Femur (tissue), 1 donor: ENCODE data around the gene TRHDE.
"Not testable (repeated sequence)": the region's sequence is repeated elsewhere in the genome, so short reads cannot be mapped to it uniquely, and the experiment has no call there.

ENCODE experiments used
- DNase-seq: peaks from one replicate; pipeline ENCODE4 v3.0.0-alpha.2; 2017

TRHDE gene

DNA sequence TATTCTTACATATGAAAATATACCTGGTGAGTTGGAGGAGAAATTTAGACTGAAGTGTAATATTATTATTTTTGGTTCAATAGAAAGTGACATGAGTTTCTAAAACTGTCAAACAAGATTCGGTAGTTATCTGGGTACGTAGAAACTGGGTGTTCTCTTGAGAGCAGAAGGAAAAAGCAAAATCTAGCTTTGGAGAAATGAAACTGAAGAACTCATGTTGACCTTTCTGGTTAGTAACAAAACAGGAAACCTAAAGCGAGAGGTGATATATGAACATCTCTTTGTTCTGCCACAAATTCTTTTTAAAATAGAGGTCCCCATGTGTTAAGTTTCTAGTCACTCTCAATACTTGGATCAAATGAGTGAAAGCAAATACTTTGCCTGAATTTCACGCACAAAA lies 401.7 kb downstream of the TRHDE start:
- DNase-seq: no peak

DNA sequence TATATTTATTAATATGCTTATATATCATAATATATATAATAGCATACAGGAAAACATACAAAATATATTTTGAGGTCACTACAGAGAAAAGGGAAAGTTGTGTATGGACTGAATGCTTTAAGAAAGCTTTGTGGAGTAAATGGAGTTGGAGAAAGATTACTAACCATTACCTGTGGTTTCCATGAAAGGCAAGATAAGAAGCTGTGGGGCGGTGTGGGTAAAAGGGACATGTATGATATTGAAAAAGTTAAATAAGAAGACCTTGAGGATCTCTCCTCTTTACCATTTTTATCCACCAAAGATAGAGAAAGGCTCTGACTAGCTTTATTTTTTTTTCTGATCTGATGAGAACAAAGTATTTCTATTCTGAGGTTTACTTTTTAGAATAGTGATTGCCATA lies 404.4 kb downstream of the TRHDE start:
- DNase-seq: no peak

DNA sequence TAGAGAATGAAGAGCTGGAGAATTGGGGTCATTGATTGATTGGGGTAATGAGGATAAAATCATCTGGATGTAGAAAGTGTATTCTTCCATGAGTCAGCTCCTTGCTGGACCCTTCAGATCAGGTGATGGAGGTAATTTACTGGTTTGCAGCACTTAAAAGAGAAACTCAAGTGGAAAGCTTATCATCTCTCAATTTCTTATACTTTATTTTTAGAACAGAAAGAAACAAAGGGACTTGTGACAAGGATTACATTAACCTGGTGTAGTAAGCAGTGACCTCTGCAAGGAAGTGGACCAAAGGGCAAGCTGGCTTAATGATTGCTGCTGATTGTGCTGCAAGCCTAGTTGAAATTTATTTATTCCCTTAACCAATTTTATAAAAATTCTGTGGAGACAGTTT lies 405.0 kb downstream of the TRHDE start:
- DNase-seq: no peak

DNA sequence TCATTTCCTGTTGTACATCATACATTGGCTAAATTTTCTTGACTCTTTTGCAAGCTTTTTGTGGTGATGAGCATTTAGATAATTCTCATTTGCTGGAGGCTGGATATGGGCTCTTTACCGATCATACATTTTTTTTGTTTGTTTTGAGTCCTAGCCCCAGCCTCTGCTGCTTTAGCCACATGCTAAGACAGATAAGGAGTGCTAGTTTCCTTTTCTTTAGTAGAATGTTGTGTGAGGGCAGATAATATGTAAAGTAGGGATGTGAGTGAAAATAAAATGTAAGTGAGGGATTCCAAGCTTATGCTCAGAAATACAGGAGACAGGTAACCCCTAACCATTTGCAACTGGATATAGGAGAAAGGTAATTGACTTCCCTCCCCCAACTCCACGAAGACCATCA lies 405.7 kb downstream of the TRHDE start:
- no peak for DNase-seq

DNA sequence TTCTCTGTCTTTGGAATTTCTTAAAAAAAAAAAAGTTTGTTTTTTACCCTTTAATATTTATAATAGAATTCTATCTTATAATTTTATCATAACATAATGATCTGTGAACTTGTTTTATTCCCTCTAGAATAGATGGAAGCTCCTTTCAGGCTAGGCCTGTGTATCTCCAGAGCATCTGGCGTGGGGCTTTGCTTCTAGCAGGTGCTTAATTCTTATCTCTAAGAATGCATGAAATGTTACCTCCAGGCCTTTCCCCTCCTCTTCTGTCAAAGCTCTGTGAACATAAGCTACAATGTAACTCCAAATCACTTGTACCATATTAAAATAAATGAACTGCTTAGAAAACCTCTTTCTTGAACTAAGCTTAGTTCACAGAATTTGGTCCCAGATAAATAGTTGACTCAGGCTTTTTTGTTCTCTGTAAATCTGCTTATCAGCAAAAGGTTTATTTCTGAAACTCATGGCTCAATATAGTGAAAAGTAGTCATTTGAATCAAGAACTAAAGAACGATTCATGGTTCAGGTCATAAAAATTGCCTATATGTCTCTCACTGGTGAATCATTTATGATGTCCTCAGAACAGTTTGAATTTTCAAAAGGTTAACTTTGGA lies 407.1 kb downstream of the TRHDE start:
- DNase-seq: no peak

DNA sequence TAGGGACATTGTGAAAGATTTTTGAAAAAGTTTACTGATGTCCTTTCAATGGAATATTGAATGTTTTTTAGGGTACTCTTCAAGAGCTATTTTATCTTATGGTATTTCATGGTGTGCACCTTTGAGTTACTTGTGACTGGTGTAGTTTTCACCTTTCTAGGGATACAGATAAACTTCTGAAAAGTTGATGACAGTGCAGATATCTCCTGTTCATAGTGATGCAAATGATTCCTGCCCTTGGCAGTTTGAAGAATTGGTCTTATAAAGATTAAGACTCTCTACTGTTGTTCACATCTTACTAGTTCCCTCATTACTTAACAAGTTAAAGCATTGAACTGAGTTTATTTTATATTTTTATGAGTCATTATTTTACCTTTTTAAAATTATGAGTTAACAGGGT lies 408.9 kb downstream of the TRHDE start:
- DNase-seq: no peak

DNA sequence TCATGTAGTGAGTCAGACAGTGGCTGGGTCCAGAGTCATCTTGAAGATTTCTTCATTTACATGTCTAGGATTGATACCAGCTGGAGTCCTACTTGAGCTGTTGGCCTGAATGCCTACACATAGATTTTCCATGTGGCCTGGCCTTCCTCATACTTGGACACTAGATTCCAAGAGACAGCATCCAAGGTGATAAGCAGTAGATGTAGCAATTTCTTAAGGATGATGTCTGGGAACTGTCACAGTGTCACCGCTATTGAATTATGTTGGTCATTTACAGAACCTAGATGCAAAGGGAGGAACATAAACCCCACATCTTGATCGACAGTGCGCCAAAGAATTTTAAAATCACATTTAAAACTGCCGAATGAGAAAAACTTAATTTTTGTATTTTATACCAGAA lies 412.3 kb downstream of the TRHDE start:
- no peak for DNase-seq

DNA sequence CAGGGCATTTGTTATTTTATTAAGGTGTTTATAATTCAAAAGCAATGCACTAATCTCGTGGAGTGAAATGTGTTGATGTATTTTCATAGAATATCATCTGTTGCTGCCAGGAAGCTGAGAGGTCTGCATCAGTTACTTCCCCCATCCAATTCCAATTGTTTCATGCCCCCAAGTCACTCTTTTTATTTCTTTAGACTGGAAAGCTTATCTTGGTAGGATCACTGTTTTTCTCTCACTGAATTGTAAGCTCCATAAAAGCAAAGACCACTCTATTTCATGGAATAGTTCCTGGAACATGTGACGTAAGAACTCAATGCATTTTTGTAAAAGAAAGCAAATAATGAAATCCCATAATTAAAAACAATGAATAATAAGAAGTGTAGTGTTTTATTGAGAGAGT lies 420.2 kb downstream of the TRHDE start:
- DNase-seq: no peak

DNA sequence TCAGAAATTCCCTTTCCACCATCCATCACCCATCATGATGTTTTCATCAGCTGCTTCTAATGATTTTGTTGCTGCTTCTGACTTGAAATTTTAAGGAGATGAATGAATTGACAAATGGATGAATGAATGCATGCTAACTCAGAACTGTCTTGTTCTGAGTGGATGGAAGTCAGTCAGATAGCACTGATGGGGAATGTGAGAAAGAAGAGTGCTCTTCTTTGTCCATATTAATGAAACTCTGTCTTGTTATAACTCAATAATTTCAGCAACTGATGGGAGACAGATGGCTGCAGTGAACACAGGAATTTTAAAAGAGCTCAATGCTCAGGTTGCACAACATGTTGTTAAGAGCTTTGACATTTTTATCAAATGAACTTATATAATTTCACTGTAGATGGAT lies 422.0 kb downstream of the TRHDE start:
- no peak for DNase-seq

DNA sequence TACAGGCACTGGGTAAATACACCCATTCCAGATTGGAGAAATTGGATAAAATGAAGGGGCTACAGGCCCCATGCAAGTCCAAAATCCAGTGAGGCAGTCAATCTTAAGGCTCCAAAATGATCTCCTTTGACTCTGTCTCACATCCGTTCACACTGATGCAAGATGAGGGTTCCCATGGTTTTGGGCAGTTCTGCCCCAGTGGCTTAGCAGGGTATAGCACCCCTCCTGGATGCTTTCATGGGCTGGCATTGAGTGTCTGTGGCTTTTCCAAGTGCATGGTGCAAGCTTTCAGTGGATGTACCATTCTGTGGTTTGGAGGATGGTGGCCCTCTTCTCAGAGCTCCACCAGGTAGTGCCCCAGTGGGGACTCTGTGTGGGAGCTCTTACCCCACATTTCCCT lies 427.2 kb downstream of the TRHDE start:
- no peak for DNase-seq

DNA sequence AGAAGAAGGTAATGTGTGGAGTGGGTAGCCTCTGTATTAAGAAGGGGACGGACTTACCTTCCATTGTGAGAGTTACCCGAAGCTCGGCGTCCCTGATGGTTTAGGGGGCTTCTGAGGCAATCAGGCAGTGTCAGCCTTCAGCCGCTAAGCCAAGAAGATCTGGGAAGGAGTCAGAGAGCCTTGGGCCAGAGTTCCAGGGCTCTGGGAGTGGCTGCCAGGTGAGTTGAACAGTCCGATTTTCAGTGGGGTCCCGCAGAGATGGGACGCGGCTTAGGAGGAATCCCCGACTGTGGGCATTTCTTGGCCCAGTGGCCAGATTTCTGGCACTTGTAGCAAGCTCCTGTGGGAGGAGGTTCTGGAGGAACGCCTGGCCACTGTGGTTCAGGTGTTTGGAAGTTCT lies 439.9 kb downstream of the TRHDE start:
- not testable (repeated sequence) for DNase-seq

DNA sequence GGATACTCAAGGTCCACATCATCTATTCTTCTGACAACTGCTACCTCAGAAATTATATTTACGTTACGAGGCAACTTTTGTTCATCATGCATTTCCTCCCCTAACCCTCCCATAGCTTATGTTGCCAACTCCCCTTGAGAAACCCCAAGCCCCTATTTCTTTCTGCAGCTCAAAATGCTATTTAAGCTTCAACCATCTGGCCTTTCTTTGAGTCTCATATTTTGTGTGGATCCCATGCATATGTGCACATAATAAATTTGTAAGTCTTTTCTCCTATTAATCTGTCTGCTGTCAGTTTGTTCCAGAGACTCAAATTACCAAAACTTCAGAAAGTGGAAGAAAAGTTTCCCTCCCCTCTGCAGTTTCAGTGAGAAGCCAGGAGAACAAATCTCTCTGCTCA lies 444.1 kb downstream of the TRHDE start:
- no peak for DNase-seq

DNA sequence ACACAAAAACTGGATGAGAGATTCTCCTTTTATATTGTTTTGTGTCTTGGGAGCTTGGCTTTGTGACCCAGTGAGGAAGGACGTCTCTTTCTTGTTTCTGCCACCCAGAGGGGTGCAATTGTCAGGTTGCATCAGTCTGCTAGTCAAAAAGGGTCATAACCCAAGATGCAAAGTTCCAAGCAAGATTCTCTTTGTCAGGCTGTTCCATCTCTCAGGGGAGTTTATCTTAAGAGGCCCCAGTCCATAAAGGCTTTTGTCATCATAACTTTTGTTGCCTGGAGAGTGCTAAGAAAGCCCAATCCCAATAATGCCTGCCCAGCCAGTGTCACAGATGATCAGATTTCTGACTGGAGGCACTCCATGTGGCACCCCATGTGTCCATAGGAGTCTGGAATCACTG lies 444.9 kb downstream of the TRHDE start:
- DNase-seq: no peak
